Nucleus accumbens (tissue), 56 donors: Measurements from ENCODE around the gene AUNIP.

Experiments used
- DNase-seq, 56 donors: peaks; one replicate each; lab custom pipeline; 2025; lab: John Stamatoyannopoulos, UW

Gene AUNIP

GRCh38 chr1:25799935-25800702, 59.1 kb downstream of the AUNIP start, which contains the start of gene SELENON:
Gene SELENON (plus strand): TSS chr1:25800193. CDS start chr1:25800231, 38 bp downstream.
- peak in 33 of 56 donors; percentile 15 to 55 (median 27) for DNase-seq

GRCh38 chr1:25799352-25799934, 59.8 kb downstream of the AUNIP start:
- DNase-seq: peak in 2 of 56 donors; percentile 25 to 35

GRCh38 chr1:25798666-25799351, 60.4 kb downstream of the AUNIP start:
- no peak for DNase-seq

GRCh38 chr1:25797939-25798338, 61.3 kb downstream of the AUNIP start:
- DNase-seq: no peak

GRCh38 chr1:25796811-25797458, 62.3 kb downstream of the AUNIP start:
- peak in 52 of 56 donors; percentile 10 to 90 (median 64) for DNase-seq

GRCh38 chr1:25795946-25796810, 63.1 kb downstream of the AUNIP start:
- peak in 32 of 56 donors; percentile 25 to 88 (median 62) for DNase-seq

- no peak for DNase-seq
Measured at GRCh38 chr1:25795211-25795610, 64.0 kb downstream of the AUNIP start.

GRCh38 chr1:25794325-25794724, 64.9 kb downstream of the AUNIP start:
- DNase-seq: no peak

- no peak for DNase-seq
Measured at GRCh38 chr1:25793585-25794170, 65.6 kb downstream of the AUNIP start.

GRCh38 chr1:25792115-25792514, 67.1 kb downstream of the AUNIP start:
- DNase-seq: no peak

GRCh38 chr1:25790472-25790871, 68.8 kb downstream of the AUNIP start:
- DNase-seq: no peak

- peak in 2 of 56 donors; percentile 19 to 24 for DNase-seq
Measured at GRCh38 chr1:25787760-25788166, 71.5 kb downstream of the AUNIP start.

- peak in 5 of 56 donors; percentile 15 to 45 (median 30) for DNase-seq
Measured at GRCh38 chr1:25786887-25787759, 72.1 kb downstream of the AUNIP start.

GRCh38 chr1:25785333-25786067, 73.8 kb downstream of the AUNIP start:
- DNase-seq: no peak

GRCh38 chr1:25784575-25785051, 74.6 kb downstream of the AUNIP start:
- no peak for DNase-seq
